Adrenal gland (tissue), 12 donors: ENCODE results near the gene FOXC1. TPM values are rescaled to one million over a fixed set of nuclear protein-coding genes. Genes with fewer than 3 reads are reported as not detected.

Experiments used
- DNase-seq, 7 donors: peaks; one replicate each; pipeline ENCODE4 v3.0.0-alpha.2; 2019 to 2020
- H3K27ac ChIP-seq, 5 donors: fragments of 200-600 bp; sonication (generic) in 4 of 5; 1 replicate in 3 of 5; 2 replicates in 2 of 5; pipeline versions ENCODE4 v1.5.1 to v1.8.0; 2016 to 2020; ENCODE audit warnings: mild to moderate bottlenecking in 1 of 5
- H3K27me3 ChIP-seq: fragments of 200-600 bp; 2 replicates; pipeline ENCODE4 v1.8.0; 2021
- H3K36me3 ChIP-seq, 2 donors: fragments of 200-600 bp; replicated peaks in 1 of 2; 1 replicate in 1 of 2; 2 replicates in 1 of 2; pipeline versions ENCODE4 v1.5.1 to v1.8.0; 2018 to 2022
- H3K4me1 ChIP-seq, 2 donors: fragments of 200-600 bp; replicated peaks in 1 of 2; 1 replicate in 1 of 2; 2 replicates in 1 of 2; pipeline versions ENCODE4 v1.5.1 to v1.8.0; 2018 to 2021
- H3K4me3 ChIP-seq, 4 donors: fragments of 200-600 bp; sonication (generic) in 3 of 4; one replicate each; pipeline ENCODE4 v1.5.1; 2016 to 2018
- H3K9me3 ChIP-seq, 3 donors: fragments of 200-600 bp; sonication (generic) in 1 of 3; replicated peaks in 1 of 3; 1 replicate in 2 of 3; 2 replicates in 1 of 3; pipeline versions ENCODE4 v1.5.1 to v1.8.0; 2016 to 2021
- CTCF ChIP-seq, 6 experiments: fragments of 450-650 bp in 4 of 6; fragments of 200-600 bp in 2 of 6; sonication (generic) in 1 of 6; IDR thresholded peaks; 1 replicate in 5 of 6; 2 replicates in 1 of 6; pipeline versions ENCODE4 v1.5.1 to v1.8.0; 2016 to 2021; ENCODE audit warnings: antibody characterized with exemption in 6 of 6, mild to moderate bottlenecking in 2 of 6, moderate library complexity in 1 of 6
- POLR2A ChIP-seq, 2 donors: fragments of 450-650 bp; IDR thresholded peaks; one replicate each; pipeline ENCODE4 v1.6.1; 2017; ENCODE audit warnings: antibody characterized with exemption in 2 of 2, mild to moderate bottlenecking in 2 of 2, moderate library complexity in 1 of 2
- WGBS, 4 donors: extraction: QIAGEN DNeasy Blood & Tissue Kit in 2 of 4; methylation state at CpG; one replicate each; pipeline versions ENCODE4 v1.1.5 to v1.1.7; 2013 to 2017; 5-methylcytosine and 5-hydroxymethylcytosine counted together
- intact Hi-C, 2 donors: fragments of 100-400 bp; cut with DNase I; formaldehyde crosslinking; loops; one replicate each; pipeline versions ENCODE4 v1.14.1 to v1.15.0; 2022 to 2023
- polyA plus RNA-seq, 3 donors: library from polyadenylated mRNA; stranded (reverse); fragments of 200-250 nt in 2 of 3; fragments of 350-450 nt in 1 of 3; fragmentation: Illumina TruSeq in 1 of 3; extraction: RNeasy Lipid Tissue Mini Kit (QIAGEN cat#74804) in 1 of 3; gene quantifications; one replicate each; pipeline ENCODE4 v1.2.3, GENCODE V29; 2013 to 2014
- total RNA-seq, 9 donors: library from RNA; depleted of rRNA in 4 of 9; stranded (reverse); fragments of >200 nt in 4 of 9; fragments of 120-200 nt in 1 of 9; fragmentation: NEBNext Ultra II Directional in 1 of 9; extraction: Animal tissue kit (Norgen Biotek cat#: 25700) in 1 of 9; gene quantifications; one replicate each; pipeline versions ENCODE4 v1.1.0 to v1.2.4, GENCODE V29; 2013 to 2023
- donor health status: healthy with polysubstance abuse.
- donor health status: Bipolar disorder and iron deficiency.
- donor health status: DM: yes; HTN: yes; CAD: no.
- donor health status: DM: no; HTN: no; CAD: no.
- donor health status: DM: no; HTN: no; CAD: no.
- donor health status: DM: yes; HTN: yes; CAD: no.

FOXC1 gene
- total and polyA plus RNA-seq, 12 donors: 2.7 to 13.2 (median 5.4) TPM

- intact Hi-C loops: no loop called here
- no peaks in the 10 kb centered on the region for H3K4me1 ChIP-seq
- no peaks in the 10 kb centered on the region for H3K36me3 ChIP-seq
- 97 to 100% (median 99%) methylated on average over 3 of the region's 3 CpGs for WGBS, 4 donors
- no peak overlapping the region for H3K4me3 ChIP-seq
- H3K9me3 ChIP-seq: no peaks in the 10 kb centered on the region
- no peak for DNase-seq
- H3K27ac ChIP-seq: no peak overlapping the region
- TF ChIP-seq CTCF (IDR thresholded peaks at IDR 0.05) (no peak), POLR2A (IDR thresholded peaks at IDR 0.05) (no peak)
- no peaks in the 10 kb centered on the region for H3K27me3 ChIP-seq
Measured at GRCh38 chr6:1651362-1651761, 41.6 kb downstream of the FOXC1 start.

GRCh38 chr6:1652842-1653241, 43.1 kb downstream of the FOXC1 start:
- Histone ChIP-seq H3K27ac (no peak overlapping the region), H3K27me3 (no peaks in the 10 kb centered on the region), H3K36me3 (no peaks in the 10 kb centered on the region), H3K9me3 (no peaks in the 10 kb centered on the region), H3K4me3 (no peak overlapping the region), H3K4me1 (no peaks in the 10 kb centered on the region)
- intact Hi-C loops: no loop called here
- no peak for TF ChIP-seq POLR2A (IDR thresholded peaks at IDR 0.05)
- no peak for TF ChIP-seq CTCF (IDR thresholded peaks at IDR 0.05)
- 93 to 97% (median 94%) methylated on average over 10 of the region's 10 CpGs for WGBS, 4 donors
- DNase-seq: no peak

- Histone ChIP-seq H3K27me3 (no peaks in the 10 kb centered on the region), H3K36me3 (no peaks in the 10 kb centered on the region), H3K4me3 (no peak overlapping the region), H3K27ac (no peak overlapping the region), H3K9me3 (no peaks in the 10 kb centered on the region), H3K4me1 (no peaks in the 10 kb centered on the region)
- no peak for DNase-seq
- WGBS, 4 donors: 68 to 84% (median 76%) methylated on average over 4 of the region's 4 CpGs
- intact Hi-C loops: no loop called here
- TF ChIP-seq CTCF (IDR thresholded peaks at IDR 0.05): no peak
- TF ChIP-seq POLR2A (IDR thresholded peaks at IDR 0.05): no peak
Measured at GRCh38 chr6:1654054-1654453, 44.3 kb downstream of the FOXC1 start.

GRCh38 chr6:1657116-1657770, 47.5 kb downstream of the FOXC1 start:
- intact Hi-C loops: no loop called here
- WGBS, 4 donors: 79 to 86% (median 83%) methylated on average over 13 of the region's 13 CpGs

More at GRCh38 chr6:1657116-1657770, 47.5 kb downstream of the FOXC1 start:
- no peak for DNase-seq
- Histone ChIP-seq H3K27me3 (no peaks in the 10 kb centered on the region), H3K9me3 (no peaks in the 10 kb centered on the region), H3K4me3 (no peak overlapping the region), H3K36me3 (no peaks in the 10 kb centered on the region), H3K27ac (no peak overlapping the region), H3K4me1 (no peaks in the 10 kb centered on the region)
- TF ChIP-seq POLR2A (IDR thresholded peaks at IDR 0.05): no peak
- no peak for TF ChIP-seq CTCF (IDR thresholded peaks at IDR 0.05)
